Activated CD4-positive, CD25-positive, alpha-beta regulatory T cell treated with anti-CD3 and anti-CD28 coated beads, Interleukin-2, amount 50 U/mL, for 72 hours (primary cell): ENCODE measurements around the gene PPOX.

ENCODE experiments used
- DNase-seq: peaks from one replicate; pipeline ENCODE4 v3.0.0; 2021

PPOX gene

DNA sequence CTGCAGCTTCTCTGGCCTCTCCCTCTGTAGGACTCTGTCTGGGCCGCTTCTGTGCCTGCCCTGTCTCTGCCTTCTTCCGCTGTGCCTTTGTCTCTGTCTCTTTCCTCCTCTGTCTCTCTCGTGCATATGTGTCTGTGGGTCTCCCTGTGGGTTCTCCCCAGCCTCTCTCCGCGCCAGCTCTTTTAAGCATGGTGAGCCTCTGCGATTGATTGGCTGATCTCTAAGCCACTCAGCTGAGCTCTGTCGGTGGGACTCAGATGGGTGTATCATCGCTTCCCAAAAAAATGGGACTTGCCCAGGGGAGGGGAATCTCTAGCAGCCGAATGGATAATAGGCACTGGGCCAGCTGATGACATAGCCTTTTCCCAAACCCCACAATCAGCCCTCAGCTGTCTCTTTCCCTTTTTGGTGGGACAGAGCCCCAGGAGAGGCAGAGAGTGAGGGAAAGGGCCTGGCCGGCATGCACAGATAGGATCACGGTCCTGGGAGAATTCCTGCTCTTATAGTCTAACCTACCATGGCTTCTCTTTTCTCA lies 32.7 kb downstream of the PPOX start, which contains the start of gene ADAMTS4:
Gene ADAMTS4 (minus strand): TSS at position 158 of the 535 bp plus-strand sequence. CDS start 427 bp downstream, outside the sequence.
- DNase-seq = no peak

- DNase-seq = no peak
Observed at GRCh38 chr1:161199506-161200139, 33.4 kb downstream of the PPOX start.

GRCh38 chr1:161200421-161200991 lies 34.3 kb downstream of the PPOX start:
- DNase-seq = no peak

- no peak for DNase-seq
Observed at GRCh38 chr1:161200992-161201835, 35.0 kb downstream of the PPOX start.

DNA sequence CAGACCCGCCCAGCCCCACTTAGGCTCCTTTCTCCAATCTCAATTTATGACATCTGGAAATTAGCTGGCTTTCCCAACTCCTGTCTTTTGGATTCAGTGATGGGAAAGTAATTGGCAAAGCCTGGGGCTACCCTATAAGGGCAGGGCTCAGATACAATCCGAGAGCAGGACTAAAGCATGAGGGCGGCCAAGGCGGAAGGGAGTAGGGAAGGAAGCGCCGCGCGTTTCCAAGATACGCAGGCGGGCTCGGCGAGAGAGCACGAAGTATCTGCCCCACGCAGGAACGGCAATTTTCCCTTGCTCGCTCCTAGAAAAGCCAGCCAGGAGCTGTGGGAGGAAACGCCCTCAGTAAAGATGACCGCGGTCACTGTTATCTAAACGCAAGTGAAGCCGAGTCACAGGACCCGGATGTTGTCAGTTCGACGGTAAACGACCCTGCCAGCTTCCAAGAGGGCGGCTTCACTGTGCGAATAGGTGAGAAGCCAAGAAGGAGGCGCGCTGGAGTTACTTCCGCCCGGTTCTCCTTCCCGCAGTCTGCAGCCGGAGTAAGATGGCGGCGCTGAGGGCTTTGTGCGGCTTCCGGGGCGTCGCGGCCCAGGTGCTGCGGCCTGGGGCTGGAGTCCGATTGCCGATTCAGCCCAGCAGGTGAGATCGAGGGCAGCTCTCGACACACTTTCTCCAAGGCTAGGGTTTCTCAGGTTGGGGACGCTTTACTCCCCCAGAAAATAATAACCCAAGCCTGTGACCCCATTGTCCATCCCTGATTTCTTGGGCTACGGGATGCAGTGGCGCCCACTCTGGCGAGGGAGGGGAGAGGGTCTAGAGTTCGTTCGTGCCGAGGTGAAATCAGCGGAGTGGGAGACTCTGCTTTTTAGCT lies 35.8 kb downstream of the PPOX start, which contains the start of gene NDUFS2:
Gene NDUFS2 (plus strand): TSS at position 532 of the 877 bp plus-strand sequence. CDS start 19 bp downstream, at position 551.
- DNase-seq = peak; percentile 89

GRCh38 chr1:161206411-161207140 lies 40.4 kb downstream of the PPOX start:
- no peak for DNase-seq

- DNase-seq = no peak
Observed at GRCh38 chr1:161207173-161207572, 40.9 kb downstream of the PPOX start.

GRCh38 chr1:161209790-161210409 lies 43.7 kb downstream of the PPOX start:
- DNase-seq = peak; percentile 63

- no peak for DNase-seq
Observed at GRCh38 chr1:161214369-161214768, 48.1 kb downstream of the PPOX start.

DNA sequence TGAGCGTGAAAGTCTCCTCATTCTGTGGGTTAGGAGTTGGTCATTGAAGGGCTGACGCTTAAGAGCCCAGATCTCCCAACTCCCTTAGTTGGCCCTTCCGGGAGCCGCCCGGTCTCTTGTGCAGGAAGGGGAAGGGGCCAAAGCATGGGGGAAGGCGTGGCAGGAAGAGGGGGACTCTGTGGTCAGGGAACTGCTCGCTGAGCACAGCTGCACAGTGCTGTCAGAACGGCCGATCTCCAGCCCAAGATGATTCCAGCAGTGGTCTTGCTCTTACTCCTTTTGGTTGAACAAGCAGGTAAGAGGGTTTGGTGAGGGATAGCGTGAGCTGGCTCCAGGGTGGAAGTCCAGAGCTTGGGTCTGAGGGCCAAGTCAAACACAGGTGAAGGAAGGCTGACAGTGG lies 48.9 kb downstream of the PPOX start, which contains the start of gene FCER1G:
Gene FCER1G (plus strand): TSS at position 220 of the 400 bp plus-strand sequence. CDS start 27 bp downstream, at position 247.
- DNase-seq = no peak

DNA sequence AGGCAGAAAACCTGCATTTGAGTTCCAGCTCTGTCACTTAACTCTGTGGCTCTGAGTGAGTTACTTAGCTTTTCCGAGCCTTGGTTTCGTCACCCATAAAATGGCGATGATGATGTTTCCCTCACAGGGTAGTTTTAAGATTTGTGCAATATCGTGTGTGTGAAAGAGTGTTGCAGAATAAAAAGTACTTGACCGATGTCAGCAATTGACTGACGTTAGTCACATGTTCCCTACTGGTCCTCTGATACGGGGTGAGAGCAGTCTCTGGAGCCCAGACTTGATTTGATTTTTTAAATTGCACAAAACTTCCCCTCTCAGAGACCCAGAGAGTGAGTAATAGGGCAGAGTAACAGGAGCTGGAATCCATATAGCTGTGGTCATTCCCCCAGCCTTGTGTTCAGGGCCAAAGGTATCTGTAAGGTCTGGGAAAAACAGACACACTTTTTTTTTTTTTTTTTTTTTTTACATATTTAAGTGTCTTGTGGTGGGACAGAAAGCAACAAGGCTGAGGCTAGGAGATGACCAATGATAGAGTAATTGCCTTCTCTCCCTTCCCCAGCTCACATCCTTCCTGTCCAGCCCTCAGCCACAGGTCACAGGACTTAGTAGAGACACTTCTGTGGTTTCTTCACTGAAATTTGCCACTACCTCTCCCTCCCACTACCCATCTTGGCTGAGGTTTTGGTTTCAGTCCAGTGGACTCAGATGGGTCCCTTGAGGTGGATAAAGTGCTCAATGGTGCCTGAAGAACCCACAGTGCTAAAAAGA lies 50.9 kb downstream of the PPOX start:
- DNase-seq = no peak

DNA sequence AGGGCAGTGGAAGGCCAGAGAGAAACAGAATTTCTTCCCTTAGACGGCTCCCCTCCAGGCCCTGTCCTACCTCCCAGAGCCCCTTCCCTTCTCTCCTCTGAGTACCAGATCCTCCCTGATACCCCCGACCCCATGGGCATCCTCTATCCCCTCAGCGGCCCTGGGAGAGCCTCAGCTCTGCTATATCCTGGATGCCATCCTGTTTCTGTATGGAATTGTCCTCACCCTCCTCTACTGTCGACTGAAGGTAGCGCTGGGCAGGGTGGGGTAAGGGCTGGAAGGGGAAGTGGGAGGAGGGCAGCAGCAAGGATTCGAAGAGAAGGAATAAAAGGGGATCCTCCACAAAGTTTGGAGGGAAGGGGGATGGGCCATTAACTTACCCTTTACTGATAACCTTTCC lies 51.6 kb downstream of the PPOX start:
- DNase-seq = no peak

DNA sequence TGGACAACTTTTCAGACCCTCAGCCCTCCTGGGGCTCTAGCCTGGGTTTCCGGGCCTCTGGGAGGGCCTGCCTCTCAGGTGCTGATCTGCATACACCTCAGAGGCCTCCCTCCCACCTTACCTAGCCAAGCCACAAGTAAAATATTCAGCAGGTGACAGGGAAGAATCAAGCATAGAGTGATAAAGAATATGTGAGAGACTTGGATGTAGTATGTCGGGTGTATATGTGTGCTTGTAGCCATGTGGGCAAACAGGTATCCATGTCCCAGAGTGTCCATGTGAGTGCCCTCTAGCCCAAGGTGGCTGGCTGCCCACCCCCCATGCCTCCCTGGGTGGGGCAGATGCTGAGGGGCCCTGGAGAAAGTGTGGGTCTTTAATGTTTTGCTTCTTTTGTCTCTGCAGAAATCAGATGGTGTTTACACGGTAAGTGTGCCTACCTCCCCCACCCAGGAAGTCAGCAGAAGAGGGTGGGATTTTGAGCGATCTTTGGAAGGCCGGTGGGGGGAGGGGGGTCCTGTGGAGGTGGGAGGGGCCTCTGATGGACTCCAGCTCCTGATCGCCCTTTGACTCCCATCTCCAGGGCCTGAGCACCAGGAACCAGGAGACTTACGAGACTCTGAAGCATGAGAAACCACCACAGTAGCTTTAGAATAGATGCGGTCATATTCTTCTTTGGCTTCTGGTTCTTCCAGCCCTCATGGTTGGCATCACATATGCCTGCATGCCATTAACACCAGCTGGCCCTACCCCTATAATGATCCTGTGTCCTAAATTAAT lies 52.3 kb downstream of the PPOX start:
- DNase-seq = no peak

GRCh38 chr1:161219078-161219892 lies 53.1 kb downstream of the PPOX start:
- no peak for DNase-seq

GRCh38 chr1:161220002-161220401 lies 53.8 kb downstream of the PPOX start:
- DNase-seq = no peak
